D721Med (cell line): ENCODE data around the gene ZFPM1.
"Not testable (repeated sequence)": the region's sequence is repeated elsewhere in the genome, so short reads cannot be mapped to it uniquely, and the experiment has no call there.

Experiments
- DNase-seq: peaks from one replicate; pipeline ENCODE4 v3.0.0; 2011; ENCODE audit warnings: low spot score; ENCODE audit not compliant: insufficient read length
- FAIRE-seq: peaks from 2 replicates; lab custom pipeline; 2011; peaks lifted over from hg19 to GRCh38; lab: Jason Lieb, UNC
- CTCF ChIP-seq: IDR thresholded peaks from 2 replicates; pipeline ENCODE4 v1.5.1; 2012; ENCODE audit warnings: mild to moderate bottlenecking, control low read depth; ENCODE audit not compliant: insufficient read depth; ENCODE audit errors: missing control alignments

Gene ZFPM1

GRCh38 chr16:88407807-88408206 is 45.3 kb upstream of the ZFPM1 start:
- TF ChIP-seq CTCF = no peak
- DNase-seq = no peak
- no peak for FAIRE-seq

GRCh38 chr16:88408561-88409142 is 44.4 kb upstream of the ZFPM1 start:
- DNase-seq (no peak), FAIRE-seq (no peak)
- no peak for TF ChIP-seq CTCF

DNA sequence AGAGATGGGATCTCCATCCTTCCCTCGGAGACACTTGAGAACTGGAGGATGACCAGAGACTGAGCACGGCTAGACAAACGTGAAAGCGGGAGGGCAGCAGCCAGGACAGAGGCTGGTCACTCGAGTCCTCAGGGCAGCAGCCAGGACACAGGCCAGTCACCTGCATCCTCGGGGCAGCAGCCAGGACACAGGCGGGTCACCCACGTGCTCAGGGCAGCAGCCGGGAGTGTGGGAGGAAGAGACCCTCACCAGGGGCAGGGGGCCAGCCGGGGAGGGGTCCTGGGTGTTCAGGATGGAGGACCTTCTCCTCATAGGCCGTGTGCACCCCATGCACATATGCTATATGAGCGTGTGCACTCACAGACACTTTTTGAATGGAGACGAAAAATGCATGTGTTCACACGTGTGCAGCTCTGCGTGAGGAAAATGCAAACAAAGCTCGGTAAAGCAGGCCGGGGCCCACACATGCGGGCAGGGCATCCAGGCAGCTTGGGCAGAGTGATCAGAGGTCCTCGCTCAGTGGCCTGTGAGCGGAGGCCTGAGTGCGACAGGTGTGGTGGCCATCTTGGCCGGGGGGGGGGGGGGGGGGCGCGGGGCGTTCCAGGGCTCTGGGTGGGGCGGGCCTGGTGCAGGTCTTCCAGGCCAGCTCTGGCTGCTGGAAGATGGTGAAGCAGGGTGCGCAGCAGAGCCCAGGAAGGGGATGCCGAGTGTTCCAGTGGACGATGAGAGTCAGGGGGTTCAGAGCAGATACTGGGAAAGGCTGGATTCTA is 43.6 kb upstream of the ZFPM1 start:
- DNase-seq (no peak), FAIRE-seq (no peak)
- TF ChIP-seq CTCF = no peak

GRCh38 chr16:88410297-88410968 is 42.6 kb upstream of the ZFPM1 start:
- DNase-seq, FAIRE-seq: not testable (repeated sequence)

DNA sequence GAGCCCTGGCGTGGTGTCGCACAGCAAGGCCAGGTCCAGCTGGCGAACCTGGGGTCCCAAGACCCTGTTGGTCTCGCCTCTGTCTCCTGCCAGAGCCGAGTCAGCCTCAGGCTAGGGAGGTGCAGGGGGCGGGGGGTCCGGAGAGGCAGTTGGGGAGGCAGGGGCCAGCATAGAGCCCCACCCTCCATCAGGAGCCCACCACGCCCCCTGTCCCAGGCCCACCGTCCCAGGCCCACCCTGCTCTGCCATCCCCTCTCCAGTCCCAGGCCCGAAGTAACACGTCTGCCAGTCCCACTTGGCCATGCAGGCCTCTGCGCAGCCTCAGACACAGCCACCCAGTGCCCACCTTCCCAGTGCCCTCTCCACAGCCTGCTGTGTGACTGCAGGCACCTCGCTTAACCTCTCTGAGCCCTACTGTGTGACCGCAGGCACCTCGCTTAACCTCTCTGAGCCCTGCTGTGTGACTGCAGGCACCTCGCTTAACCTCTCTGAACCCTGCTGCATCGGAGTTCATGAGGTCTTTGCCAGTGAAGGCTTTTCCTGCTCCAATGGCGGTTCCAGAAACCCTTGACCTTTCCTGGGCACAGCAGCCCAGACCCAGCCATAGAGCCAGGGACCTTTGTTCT is 41.0 kb upstream of the ZFPM1 start:
- TF ChIP-seq CTCF = no peak
- FAIRE-seq (no peak), DNase-seq (no peak)

DNA sequence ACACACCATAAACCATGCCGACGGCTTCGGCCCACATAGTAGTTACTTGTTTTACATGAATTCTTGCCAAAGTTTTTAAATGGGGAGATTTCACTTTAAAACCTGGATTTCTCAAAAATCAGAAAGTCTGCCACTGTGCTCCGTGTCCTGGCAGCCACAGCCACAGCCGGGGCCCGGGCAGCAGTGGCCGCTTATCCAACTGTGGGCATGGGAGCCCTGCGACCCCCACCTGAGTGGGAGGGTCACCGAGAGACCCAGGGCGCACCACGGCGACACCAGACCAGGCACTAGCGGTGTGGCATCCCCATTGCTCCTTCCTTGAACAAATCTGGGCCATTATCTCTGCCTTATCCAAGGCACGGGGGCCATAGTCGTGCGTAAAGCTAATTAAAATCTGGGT is 40.3 kb upstream of the ZFPM1 start:
- no peak for DNase-seq
- no peak for FAIRE-seq
- no peak for TF ChIP-seq CTCF

DNA sequence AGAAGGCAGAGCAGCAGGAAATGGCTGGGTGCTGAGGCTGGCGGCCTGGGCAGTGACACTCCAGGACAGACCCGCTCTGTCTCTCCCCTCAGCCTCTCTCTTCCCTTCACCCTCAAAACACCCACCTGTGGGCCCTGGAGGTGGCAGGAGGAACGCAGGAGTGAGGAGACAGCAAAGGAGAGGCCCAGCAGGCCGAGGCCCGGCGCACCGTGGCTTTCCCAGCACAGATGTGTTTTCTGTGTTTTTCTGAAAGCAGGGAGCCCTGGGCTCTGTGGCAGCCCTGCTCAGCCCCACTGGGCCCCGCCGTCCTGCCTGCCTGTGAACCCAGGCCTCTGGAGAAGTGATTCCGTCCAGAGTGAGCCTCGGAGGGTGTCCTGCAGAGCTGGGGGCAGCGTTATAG is 39.8 kb upstream of the ZFPM1 start:
- FAIRE-seq = no peak
- no peak for DNase-seq
- TF ChIP-seq CTCF = no peak
